Thoracic aorta (tissue), 2 donors: ENCODE results near the gene ZNF346. TPM values are rescaled to one million over a fixed set of nuclear protein-coding genes. Genes with fewer than 3 reads are reported as not detected.

Experiments used
- ATAC-seq: fragments of 150-250 bp; one replicate; pipeline ENCODE4 v1.8.0; 2017; ENCODE audit warnings: low read depth; ENCODE audit not compliant: insufficient number of reproducible peaks, low FRiP score
- DNase-seq: peaks from one replicate; pipeline ENCODE4 v3.0.0-alpha.2; 2020; ENCODE audit warnings: low spot score
- H3K27ac ChIP-seq, 2 donors: fragments of 200-600 bp; sonication (generic); 1 replicate in 1 of 2; 2 replicates in 1 of 2; pipeline ENCODE4 v1.5.1; 2016; ENCODE audit warnings: mild to moderate bottlenecking in 2 of 2, moderate library complexity in 2 of 2
- H3K27me3 ChIP-seq: fragments of 200-600 bp; sonication (generic); replicated peaks from 2 replicates; pipeline ENCODE4 v1.6.0; 2016; ENCODE audit warnings: mild to moderate bottlenecking; ENCODE audit not compliant: insufficient read depth
- H3K36me3 ChIP-seq: fragments of 200-600 bp; sonication (generic); one replicate; pipeline ENCODE4 v1.5.1; 2016
- H3K4me1 ChIP-seq, 2 donors: fragments of 200-600 bp; sonication (generic); 1 replicate in 1 of 2; 2 replicates in 1 of 2; pipeline versions ENCODE4 v1.5.1 to v1.6.0; 2016; ENCODE audit warnings: low read depth in 2 of 2, mild to moderate bottlenecking in 1 of 2; ENCODE audit not compliant: control insufficient read depth in 1 of 2
- H3K4me3 ChIP-seq: fragments of 200-600 bp; sonication (generic); 2 replicates; pipeline ENCODE4 v1.5.1; 2016; ENCODE audit warnings: mild to moderate bottlenecking
- H3K9me3 ChIP-seq: fragments of 200-600 bp; sonication (generic); 2 replicates; pipeline ENCODE4 v1.5.1; 2016
- total RNA-seq, 2 donors: library from RNA; depleted of rRNA; stranded (reverse); fragments of >200 nt; gene quantifications; one replicate each; pipeline versions ENCODE4 v1.1.0 to v1.2.3, GENCODE V29; 2016
- TF ChIP-seq, protein P1 (sequence below): fragments of 200-600 bp; sonication (generic); IDR thresholded peaks from one replicate; pipeline ENCODE4 v1.5.1; 2019; ENCODE audit warnings: antibody characterized with exemption

The ZNF346 gene
- total RNA-seq, 2 donors from 2014 or later: 22.9 to 25.1 TPM

DNA sequence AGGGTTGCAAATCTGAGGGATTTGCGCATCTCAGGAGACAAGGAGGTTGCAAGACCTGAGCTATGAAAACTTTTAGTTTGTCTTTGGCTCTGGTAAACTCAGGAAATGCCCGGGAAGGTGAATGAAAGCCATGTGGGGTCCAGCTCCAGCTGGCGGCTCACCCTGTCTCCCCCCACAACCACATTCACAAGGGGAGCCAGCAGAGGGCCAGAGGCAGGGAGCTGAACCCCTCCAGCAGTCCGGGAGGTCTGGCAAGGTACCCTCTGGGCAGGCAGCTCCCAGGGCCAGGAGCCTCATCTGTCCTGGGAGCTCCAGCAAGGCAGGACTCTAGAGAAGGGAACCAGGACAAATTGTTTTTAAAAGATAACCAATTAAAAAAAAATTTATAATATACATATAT, 61.7 kb downstream of the ZNF346 start:
- no peak for ATAC-seq
- Histone ChIP-seq H3K27ac (no peak overlapping the region), H3K9me3 (no peaks in the 10 kb centered on the region), H3K4me1 (peaks cover 4 to 10% of the 10 kb centered on the region in 2 donors), H3K36me3 (no peaks in the 10 kb centered on the region), H3K4me3 (no peak overlapping the region), H3K27me3 (peaks cover 5% of the 10 kb centered on the region)
- DNase-seq: no peak
- TF ChIP-seq, protein P1, sequence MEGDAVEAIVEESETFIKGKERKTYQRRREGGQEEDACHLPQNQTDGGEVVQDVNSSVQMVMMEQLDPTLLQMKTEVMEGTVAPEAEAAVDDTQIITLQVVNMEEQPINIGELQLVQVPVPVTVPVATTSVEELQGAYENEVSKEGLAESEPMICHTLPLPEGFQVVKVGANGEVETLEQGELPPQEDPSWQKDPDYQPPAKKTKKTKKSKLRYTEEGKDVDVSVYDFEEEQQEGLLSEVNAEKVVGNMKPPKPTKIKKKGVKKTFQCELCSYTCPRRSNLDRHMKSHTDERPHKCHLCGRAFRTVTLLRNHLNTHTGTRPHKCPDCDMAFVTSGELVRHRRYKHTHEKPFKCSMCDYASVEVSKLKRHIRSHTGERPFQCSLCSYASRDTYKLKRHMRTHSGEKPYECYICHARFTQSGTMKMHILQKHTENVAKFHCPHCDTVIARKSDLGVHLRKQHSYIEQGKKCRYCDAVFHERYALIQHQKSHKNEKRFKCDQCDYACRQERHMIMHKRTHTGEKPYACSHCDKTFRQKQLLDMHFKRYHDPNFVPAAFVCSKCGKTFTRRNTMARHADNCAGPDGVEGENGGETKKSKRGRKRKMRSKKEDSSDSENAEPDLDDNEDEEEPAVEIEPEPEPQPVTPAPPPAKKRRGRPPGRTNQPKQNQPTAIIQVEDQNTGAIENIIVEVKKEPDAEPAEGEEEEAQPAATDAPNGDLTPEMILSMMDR: no peak

DNA sequence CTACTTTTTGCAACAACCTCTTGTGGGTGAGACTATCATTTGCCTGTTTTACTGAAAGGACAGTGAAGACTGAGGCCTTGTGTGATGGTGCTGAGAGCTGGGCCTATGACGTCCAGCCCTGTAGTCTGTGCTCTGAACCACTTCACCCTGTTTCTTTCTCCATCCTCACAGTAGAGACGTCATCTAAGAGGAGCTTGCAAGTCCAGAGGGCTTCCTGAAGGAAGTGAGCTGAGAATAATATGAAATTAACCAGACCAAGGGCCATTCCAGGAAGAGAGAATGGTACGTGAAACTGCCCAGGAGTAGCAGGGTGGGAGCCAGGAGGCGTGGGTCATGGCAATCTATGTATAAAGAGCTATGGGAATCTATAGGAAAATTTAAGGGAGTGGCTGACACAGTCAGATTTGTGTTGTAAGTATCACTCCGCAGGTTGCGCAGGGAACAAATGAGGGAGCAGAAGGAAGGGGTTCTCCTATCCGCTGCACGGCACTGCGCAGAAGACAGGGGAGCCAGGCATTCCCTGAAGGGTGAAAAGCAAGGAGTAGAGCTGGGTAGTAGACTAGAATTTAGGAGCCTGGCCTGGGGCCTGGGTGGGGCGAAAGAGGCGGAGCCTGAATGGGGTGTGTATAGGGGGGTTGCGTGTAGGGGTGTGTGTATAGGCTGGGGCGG, 63.6 kb downstream of the ZNF346 start:
- Histone ChIP-seq H3K27me3 (peaks cover 5% of the 10 kb centered on the region), H3K36me3 (no peaks in the 10 kb centered on the region), H3K4me3 (peak overlapping the region; percentile 70), H3K4me1 (peaks cover 4 to 10% of the 10 kb centered on the region in 2 donors), H3K9me3 (no peaks in the 10 kb centered on the region), H3K27ac (no peak overlapping the region)
- TF ChIP-seq, protein P1: no peak
- ATAC-seq (no peak), DNase-seq (no peak)

DNA sequence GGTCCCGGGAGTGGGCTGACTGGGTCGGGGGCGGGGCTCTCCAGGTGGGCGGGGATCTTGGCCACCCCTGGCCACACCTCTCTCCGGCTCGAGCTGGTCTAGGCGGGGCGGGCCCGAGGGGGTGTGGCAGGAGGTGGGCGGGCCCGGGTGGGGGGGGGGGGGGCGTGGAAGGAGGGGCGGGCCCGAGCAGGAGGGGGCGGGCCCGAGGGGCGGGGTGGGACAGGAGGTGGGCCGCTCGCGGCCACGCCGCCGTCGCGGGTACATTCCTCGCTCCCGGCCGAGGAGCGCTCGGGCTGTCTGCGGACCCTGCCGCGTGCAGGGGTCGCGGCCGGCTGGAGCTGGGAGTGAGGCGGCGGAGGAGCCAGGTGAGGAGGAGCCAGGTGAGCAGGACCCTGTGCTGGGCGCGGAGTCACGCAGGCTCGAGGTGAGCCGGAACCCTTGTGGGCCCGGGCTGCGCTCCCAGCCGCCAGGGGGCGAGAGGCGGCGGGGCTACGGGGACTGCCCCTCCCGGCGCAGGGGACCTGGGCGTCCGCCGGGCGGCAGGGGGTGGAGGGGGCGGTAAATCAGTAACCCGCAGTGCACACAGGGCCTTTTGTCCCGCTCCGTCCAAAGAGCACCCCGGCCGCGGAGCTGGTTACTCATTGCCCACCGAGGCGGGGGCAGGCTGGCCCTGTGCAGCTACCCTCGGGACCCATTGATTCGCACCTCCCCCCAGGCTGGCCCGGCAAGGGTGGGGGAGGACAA, 64.3 kb downstream of the ZNF346 start, which contains the start of gene FGFR4:
FGFR4 (plus strand) TSS at position 262 of the 744 bp plus-strand sequence. CDS start 2,688 bp downstream, outside the sequence.
- no peak within 1 kb of the TSS for H3K27ac ChIP-seq
- peak within 1 kb of the TSS; percentile 70 for H3K4me3 ChIP-seq
- H3K36me3 ChIP-seq: no peaks in the 10 kb centered on the region
- peaks cover 4 to 10% of the 10 kb centered on the region in 2 donors for H3K4me1 ChIP-seq
- DNase-seq (no peak), ATAC-seq (no peak)
- H3K9me3 ChIP-seq: no peaks in the 10 kb centered on the region
- H3K27me3 ChIP-seq: peaks cover 5% of the 10 kb centered on the region
- TF ChIP-seq, protein P1: peak; percentile 46

DNA sequence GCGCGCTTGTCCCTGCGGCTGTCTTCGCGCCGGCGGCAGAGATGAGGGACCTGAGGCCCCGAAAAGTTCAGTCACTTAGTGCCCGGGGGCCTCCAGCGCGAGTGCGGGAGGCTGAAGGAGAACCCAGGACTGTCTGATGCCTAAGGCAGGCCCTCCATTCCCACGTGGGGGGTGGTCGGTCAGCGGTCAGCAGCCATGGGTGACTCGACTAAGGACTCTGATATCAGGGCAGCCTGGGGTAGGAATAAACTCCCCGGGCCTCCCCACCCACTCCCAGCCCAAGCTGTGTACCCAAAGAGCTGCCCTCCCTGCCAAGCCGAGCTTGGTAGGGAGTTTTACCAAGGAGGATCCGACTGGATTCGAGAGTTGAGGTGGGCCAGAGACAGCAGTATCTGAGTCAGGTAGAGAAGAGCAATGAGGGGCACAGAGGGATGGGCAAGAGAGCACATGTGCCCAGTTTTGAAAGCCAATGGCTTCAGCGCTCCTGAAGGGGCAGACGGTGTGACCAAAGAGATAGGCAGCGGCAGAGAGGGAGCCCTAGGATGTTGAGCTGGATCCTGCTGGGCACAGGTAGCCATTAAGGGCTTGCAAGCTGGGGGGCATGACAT, 65.0 kb downstream of the ZNF346 start:
- TF ChIP-seq, protein P1: no peak
- Histone ChIP-seq H3K27ac (no peak overlapping the region), H3K9me3 (no peaks in the 10 kb centered on the region), H3K27me3 (peaks cover 5% of the 10 kb centered on the region), H3K4me3 (peak overlapping the region; percentile 70), H3K36me3 (no peaks in the 10 kb centered on the region), H3K4me1 (peaks cover 4 to 10% of the 10 kb centered on the region in 2 donors)
- ATAC-seq (no peak), DNase-seq (no peak)

DNA sequence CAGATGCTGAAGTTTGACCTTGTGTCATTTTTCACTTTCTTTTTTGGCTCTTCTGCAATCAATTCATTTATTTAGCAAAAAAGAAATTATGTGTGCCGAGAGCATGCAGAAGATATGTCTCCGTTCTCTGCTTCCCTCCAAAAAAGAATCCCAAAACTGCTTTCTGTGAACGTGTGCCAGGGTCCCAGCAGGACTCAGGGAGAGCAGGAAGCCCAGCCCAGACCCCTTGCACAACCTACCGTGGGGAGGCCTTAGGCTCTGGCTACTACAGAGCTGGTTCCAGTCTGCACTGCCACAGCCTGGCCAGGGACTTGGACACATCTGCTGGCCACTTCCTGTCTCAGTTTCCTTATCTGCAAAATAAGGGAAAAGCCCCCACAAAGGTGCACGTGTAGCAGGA, 66.6 kb downstream of the ZNF346 start:
- H3K27ac ChIP-seq: no peak overlapping the region
- H3K9me3 ChIP-seq: no peaks in the 10 kb centered on the region
- H3K36me3 ChIP-seq: no peaks in the 10 kb centered on the region
- no peak overlapping the region for H3K4me3 ChIP-seq
- no peak for ATAC-seq
- peaks cover 4 to 10% of the 10 kb centered on the region in 2 donors for H3K4me1 ChIP-seq
- DNase-seq: no peak
- TF ChIP-seq, protein P1: no peak
- peaks cover 5% of the 10 kb centered on the region for H3K27me3 ChIP-seq
